ENCODE data around the gene ZNF593OS. TPM values are rescaled to one million over a fixed set of nuclear protein-coding genes. Genes with fewer than 3 reads are reported as not detected.
A peak's percentile ranks its signal among the peaks of the same experiment; 100 is the strongest.

Gene ZNF593OS
- total RNA-seq, 3 donors from 2014 or later = not detected

- no peak for DNase-seq
- Histone ChIP-seq H3K4me1 (ENCODE audit: low read depth) (no peaks in the 10 kb centered on the region), H3K36me3 (ENCODE audit: low read depth) (no peaks in the 10 kb centered on the region), H3K9me3 (no peaks in the 10 kb centered on the region), H3K4me3 (no peak overlapping the region)
- TF ChIP-seq CTCF (IDR thresholded peaks at IDR 0.05) = no peak
- intact Hi-C loops (cut with DNase I, micrococcal nuclease) = no loop called here
- ATAC-seq = no peak
Measured at GRCh38 chr1:26197813-26198212, 26.2 kb upstream of the ZNF593OS start.

GRCh38 chr1:26197301-26197700 lies 25.7 kb upstream of the ZNF593OS start:
- ATAC-seq (no peak), DNase-seq (no peak)
- Histone ChIP-seq H3K4me3 (no peak overlapping the region), H3K36me3 (ENCODE audit: low read depth) (no peaks in the 10 kb centered on the region), H3K4me1 (ENCODE audit: low read depth) (no peaks in the 10 kb centered on the region), H3K9me3 (no peaks in the 10 kb centered on the region)
- no peak for TF ChIP-seq CTCF (IDR thresholded peaks at IDR 0.05)
- intact Hi-C loops (cut with DNase I, micrococcal nuclease) = no loop called here

GRCh38 chr1:26195805-26196204 lies 24.2 kb upstream of the ZNF593OS start:
- no peaks in the 10 kb centered on the region for H3K9me3 ChIP-seq
- ATAC-seq (no peak), DNase-seq (no peak)
- no peak overlapping the region for H3K4me3 ChIP-seq
- no peaks in the 10 kb centered on the region for H3K36me3 ChIP-seq (ENCODE audit: low read depth)
- no peaks in the 10 kb centered on the region for H3K4me1 ChIP-seq (ENCODE audit: low read depth)
- no peak for TF ChIP-seq CTCF (IDR thresholded peaks at IDR 0.05)
- intact Hi-C loops (cut with DNase I, micrococcal nuclease) = no loop called here

- Histone ChIP-seq H3K4me3 (no peak overlapping the region), H3K36me3 (ENCODE audit: low read depth) (no peaks in the 10 kb centered on the region), H3K4me1 (ENCODE audit: low read depth) (no peaks in the 10 kb centered on the region), H3K9me3 (no peaks in the 10 kb centered on the region)
- intact Hi-C loops (cut with DNase I, micrococcal nuclease) = no loop called here
- TF ChIP-seq CTCF (IDR thresholded peaks at IDR 0.05) = no peak
- DNase-seq (no peak), ATAC-seq (no peak)
Measured at GRCh38 chr1:26191739-26192138, 20.1 kb upstream of the ZNF593OS start.

GRCh38 chr1:26190373-26190987 lies 18.8 kb upstream of the ZNF593OS start, which contains the start of gene CATSPER4:
Gene CATSPER4, plus strand, starts transcription at chr1:26190602. Its CDS starts 26 bp downstream, at chr1:26190628.
- TF ChIP-seq CTCF (IDR thresholded peaks at IDR 0.05) = no peak
- ATAC-seq (peak; percentile 37), DNase-seq (no peak)
- intact Hi-C loops (cut with DNase I, micrococcal nuclease) = no loop called here
- Histone ChIP-seq H3K36me3 (ENCODE audit: low read depth) (no peaks in the 10 kb centered on the region), H3K4me3 (no peak within 1 kb of the TSS), H3K4me1 (ENCODE audit: low read depth) (no peaks in the 10 kb centered on the region), H3K9me3 (no peaks in the 10 kb centered on the region)

All from mucosa of descending colon (tissue), 3 donors.